DND-41 (cell line): ENCODE measurements around the gene GRK3.

Source experiments
- ATAC-seq: fragments of 200-7000 bp; cut with Tn5 transposase; 3 replicates; pipeline ENCODE4 v1.9.1; 2021; ENCODE audit warnings: low read depth; ENCODE audit not compliant: insufficient read depth
- DNase-seq: peaks from one replicate; pipeline ENCODE4 v3.0.0-alpha.2; 2020
- H2AFZ ChIP-seq: 2 replicates; pipeline ENCODE4 v1.6.0; 2012; ENCODE audit warnings: low read depth, low read length
- H3K27ac ChIP-seq: 2 replicates; pipeline ENCODE4 v1.5.1; 2012; ENCODE audit warnings: low read length, inconsistent platforms
- H3K27me3 ChIP-seq: fragments of 200-600 bp; sonication (generic); 2 replicates; pipeline ENCODE4 v1.6.0; 2012; ENCODE audit warnings: low read length, mild to moderate bottlenecking, inconsistent platforms; ENCODE audit not compliant: insufficient read depth, poor library complexity
- H3K36me3 ChIP-seq: 2 replicates; pipeline ENCODE4 v1.5.1; 2012; ENCODE audit warnings: low read length, inconsistent platforms; ENCODE audit not compliant: insufficient read depth
- H3K4me1 ChIP-seq: 2 replicates; pipeline ENCODE4 v1.5.1; 2012; ENCODE audit warnings: mild to moderate bottlenecking, low read length; ENCODE audit not compliant: insufficient read depth
- H3K4me2 ChIP-seq: 2 replicates; pipeline ENCODE4 v1.6.0; 2012; ENCODE audit warnings: mild to moderate bottlenecking, moderate library complexity, low read length, inconsistent platforms; ENCODE audit not compliant: insufficient read depth
- H3K4me3 ChIP-seq, 2 experiments: fragments of 200-600 bp in 1 of 2; shearing (Covaris generic) in 1 of 2; 2 replicates each; pipeline ENCODE4 v1.5.1; 2012 to 2016; ENCODE audit warnings: inconsistent platforms in 2 of 2, low read length in 2 of 2, mild to moderate bottlenecking in 2 of 2, low read depth in 1 of 2, moderate library complexity in 1 of 2
- H3K79me2 ChIP-seq: 2 replicates; pipeline ENCODE4 v1.6.0; 2012; ENCODE audit warnings: low read length, inconsistent platforms; ENCODE audit not compliant: insufficient read depth
- H3K9ac ChIP-seq: 2 replicates; pipeline ENCODE4 v1.6.0; 2012; ENCODE audit warnings: low read depth, mild to moderate bottlenecking, inconsistent platforms, low read length, moderate library complexity
- H3K9me3 ChIP-seq: 2 replicates; pipeline ENCODE4 v1.5.1; 2012; ENCODE audit warnings: low read length, moderate library complexity, mild to moderate bottlenecking, inconsistent platforms; ENCODE audit not compliant: insufficient read depth, severe bottlenecking
- H4K20me1 ChIP-seq: 2 replicates; pipeline ENCODE4 v1.6.0; 2012; ENCODE audit warnings: low read length; ENCODE audit not compliant: insufficient read depth
- EZH2 ChIP-seq: IDR thresholded peaks from 3 replicates; pipeline ENCODE4 v1.6.1; 2012; ENCODE audit warnings: borderline replicate concordance, low read depth, mild to moderate bottlenecking, moderate library complexity, low read length, inconsistent platforms; ENCODE audit not compliant: severe bottlenecking
- TF ChIP-seq, protein P1 (sequence below): IDR thresholded peaks from 2 replicates; pipeline ENCODE4 v1.5.1; 2012; ENCODE audit warnings: borderline replicate concordance, low read length, moderate library complexity, mild to moderate bottlenecking; ENCODE audit not compliant: poor library complexity, severe bottlenecking; ENCODE audit errors: extremely low read depth

Gene GRK3

GRCh38 chr22:25714070-25714469 lies 149.6 kb downstream of the GRK3 start:
- ATAC-seq = no peak
- TF ChIP-seq, protein P1, sequence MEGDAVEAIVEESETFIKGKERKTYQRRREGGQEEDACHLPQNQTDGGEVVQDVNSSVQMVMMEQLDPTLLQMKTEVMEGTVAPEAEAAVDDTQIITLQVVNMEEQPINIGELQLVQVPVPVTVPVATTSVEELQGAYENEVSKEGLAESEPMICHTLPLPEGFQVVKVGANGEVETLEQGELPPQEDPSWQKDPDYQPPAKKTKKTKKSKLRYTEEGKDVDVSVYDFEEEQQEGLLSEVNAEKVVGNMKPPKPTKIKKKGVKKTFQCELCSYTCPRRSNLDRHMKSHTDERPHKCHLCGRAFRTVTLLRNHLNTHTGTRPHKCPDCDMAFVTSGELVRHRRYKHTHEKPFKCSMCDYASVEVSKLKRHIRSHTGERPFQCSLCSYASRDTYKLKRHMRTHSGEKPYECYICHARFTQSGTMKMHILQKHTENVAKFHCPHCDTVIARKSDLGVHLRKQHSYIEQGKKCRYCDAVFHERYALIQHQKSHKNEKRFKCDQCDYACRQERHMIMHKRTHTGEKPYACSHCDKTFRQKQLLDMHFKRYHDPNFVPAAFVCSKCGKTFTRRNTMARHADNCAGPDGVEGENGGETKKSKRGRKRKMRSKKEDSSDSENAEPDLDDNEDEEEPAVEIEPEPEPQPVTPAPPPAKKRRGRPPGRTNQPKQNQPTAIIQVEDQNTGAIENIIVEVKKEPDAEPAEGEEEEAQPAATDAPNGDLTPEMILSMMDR = no peak
- TF ChIP-seq EZH2 = no peak
- H3K9me3 ChIP-seq = no peaks in the 10 kb centered on the region
- H3K79me2 ChIP-seq = no peaks in the 10 kb centered on the region
- no peaks in the 10 kb centered on the region for H3K27me3 ChIP-seq
- no peak overlapping the region for H3K4me2 ChIP-seq
- H3K27ac ChIP-seq = no peak overlapping the region
- H3K36me3 ChIP-seq = no peaks in the 10 kb centered on the region
- DNase-seq = no peak
- no peak overlapping the region for H2AFZ ChIP-seq
- H3K4me1 ChIP-seq = no peaks in the 10 kb centered on the region
- no peak overlapping the region for H3K9ac ChIP-seq
- H4K20me1 ChIP-seq = no peaks in the 10 kb centered on the region; the same call in 1 of the 2 replicates
- H3K4me3 ChIP-seq = no peak overlapping the region

- Histone ChIP-seq H3K79me2 (no peaks in the 10 kb centered on the region), H3K4me1 (no peaks in the 10 kb centered on the region), H3K4me2 (no peak overlapping the region), H4K20me1 (no peaks in the 10 kb centered on the region; the same call in 1 of the 2 replicates), H3K27ac (no peak overlapping the region), H2AFZ (no peak overlapping the region), H3K36me3 (no peaks in the 10 kb centered on the region), H3K9ac (no peak overlapping the region), H3K27me3 (no peaks in the 10 kb centered on the region), H3K9me3 (no peaks in the 10 kb centered on the region), H3K4me3 (no peak overlapping the region)
- ATAC-seq (no peak), DNase-seq (no peak)
- no peak for TF ChIP-seq EZH2
- TF ChIP-seq, protein P1 = no peak
Observed at GRCh38 chr22:25714739-25715138, 150.3 kb downstream of the GRK3 start.

DNA sequence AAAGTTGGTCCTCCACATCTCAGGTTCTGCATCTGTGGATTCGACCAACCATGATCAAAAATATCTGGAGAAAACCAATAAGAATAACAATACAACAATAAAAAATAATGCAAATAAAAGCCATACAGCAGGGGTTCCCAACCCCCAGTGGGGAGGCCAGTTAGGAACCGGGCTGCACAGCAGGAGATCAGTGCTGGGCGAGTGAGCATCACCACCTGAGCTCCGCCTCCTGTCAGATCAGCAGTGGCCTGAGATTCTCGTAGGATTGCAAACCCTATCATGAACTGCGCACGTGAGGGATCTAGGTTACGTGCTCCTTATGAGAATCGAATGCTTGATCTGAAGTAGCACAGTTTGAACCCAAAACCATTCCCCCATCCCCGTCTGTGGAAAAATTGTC lies 152.2 kb downstream of the GRK3 start:
- TF ChIP-seq, protein P1 = no peak
- TF ChIP-seq EZH2 = no peak
- DNase-seq (no peak), ATAC-seq (no peak)
- Histone ChIP-seq H3K27ac (no peak overlapping the region), H3K36me3 (no peaks in the 10 kb centered on the region), H3K4me1 (no peaks in the 10 kb centered on the region), H3K9me3 (no peaks in the 10 kb centered on the region), H3K4me2 (no peak overlapping the region), H3K27me3 (no peaks in the 10 kb centered on the region), H4K20me1 (no peaks in the 10 kb centered on the region; the same call in 1 of the 2 replicates), H3K79me2 (no peaks in the 10 kb centered on the region), H2AFZ (no peak overlapping the region), H3K9ac (no peak overlapping the region), H3K4me3 (no peak overlapping the region)
